Measurements from ENCODE around the gene HMGN1. TPM values are rescaled to one million over a fixed set of nuclear protein-coding genes. Genes with fewer than 3 reads are reported as not detected.

HMGN1 gene
- total and polyA plus RNA-seq, 4 donors: 34.6 to 92.3 (median 55.0) TPM

DNA sequence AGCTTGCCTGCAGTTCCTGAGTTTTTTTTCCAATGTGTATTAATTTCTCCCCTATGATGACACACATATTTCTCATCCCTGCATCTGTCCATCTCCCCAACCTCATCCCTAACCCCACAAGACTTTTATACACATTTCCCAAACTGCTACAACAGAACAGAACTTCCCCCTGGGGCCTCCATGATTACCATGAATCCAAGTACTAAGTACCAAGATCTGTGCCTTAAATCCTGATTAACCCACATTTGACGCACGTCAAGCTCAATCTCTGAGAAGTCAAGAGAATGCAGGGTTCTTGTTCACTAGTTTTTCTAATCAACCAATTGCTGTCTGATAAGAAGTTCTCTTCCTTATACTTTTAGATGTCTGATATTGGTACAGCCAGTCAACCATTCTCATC is 9.7 kb downstream of the HMGN1 start:
- no peak overlapping the region for H3K4me3 ChIP-seq (ENCODE audit: low read depth in 1 of 3, low read length in 3 of 3)
- peaks cover 5 to 20% (median 14%) of the 10 kb centered on the region in 4 donors for H3K36me3 ChIP-seq (ENCODE audit: control insufficient read depth in 4 of 4, insufficient read depth in 3 of 4, low read depth in 1 of 4, low read length in 3 of 4)
- no peak for TF ChIP-seq GABPA (IDR thresholded peaks at IDR 0.05 in 1 of 2, conservative IDR thresholded peaks at IDR 0.05 in 1 of 2)
- TF ChIP-seq, protein P1, sequence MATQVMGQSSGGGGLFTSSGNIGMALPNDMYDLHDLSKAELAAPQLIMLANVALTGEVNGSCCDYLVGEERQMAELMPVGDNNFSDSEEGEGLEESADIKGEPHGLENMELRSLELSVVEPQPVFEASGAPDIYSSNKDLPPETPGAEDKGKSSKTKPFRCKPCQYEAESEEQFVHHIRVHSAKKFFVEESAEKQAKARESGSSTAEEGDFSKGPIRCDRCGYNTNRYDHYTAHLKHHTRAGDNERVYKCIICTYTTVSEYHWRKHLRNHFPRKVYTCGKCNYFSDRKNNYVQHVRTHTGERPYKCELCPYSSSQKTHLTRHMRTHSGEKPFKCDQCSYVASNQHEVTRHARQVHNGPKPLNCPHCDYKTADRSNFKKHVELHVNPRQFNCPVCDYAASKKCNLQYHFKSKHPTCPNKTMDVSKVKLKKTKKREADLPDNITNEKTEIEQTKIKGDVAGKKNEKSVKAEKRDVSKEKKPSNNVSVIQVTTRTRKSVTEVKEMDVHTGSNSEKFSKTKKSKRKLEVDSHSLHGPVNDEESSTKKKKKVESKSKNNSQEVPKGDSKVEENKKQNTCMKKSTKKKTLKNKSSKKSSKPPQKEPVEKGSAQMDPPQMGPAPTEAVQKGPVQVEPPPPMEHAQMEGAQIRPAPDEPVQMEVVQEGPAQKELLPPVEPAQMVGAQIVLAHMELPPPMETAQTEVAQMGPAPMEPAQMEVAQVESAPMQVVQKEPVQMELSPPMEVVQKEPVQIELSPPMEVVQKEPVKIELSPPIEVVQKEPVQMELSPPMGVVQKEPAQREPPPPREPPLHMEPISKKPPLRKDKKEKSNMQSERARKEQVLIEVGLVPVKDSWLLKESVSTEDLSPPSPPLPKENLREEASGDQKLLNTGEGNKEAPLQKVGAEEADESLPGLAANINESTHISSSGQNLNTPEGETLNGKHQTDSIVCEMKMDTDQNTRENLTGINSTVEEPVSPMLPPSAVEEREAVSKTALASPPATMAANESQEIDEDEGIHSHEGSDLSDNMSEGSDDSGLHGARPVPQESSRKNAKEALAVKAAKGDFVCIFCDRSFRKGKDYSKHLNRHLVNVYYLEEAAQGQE (IDR thresholded peaks at IDR 0.05): no peak
- no peak overlapping the region for H3K27ac ChIP-seq (ENCODE audit: low read depth in 1 of 2, low read length in 2 of 2)
- WGBS: 95% methylated on average over 2 of the region's 2 CpGs
- H3K4me1 ChIP-seq (ENCODE audit: control insufficient read depth in 4 of 4, insufficient read depth in 4 of 4, low read length in 3 of 4): peaks cover 0 to 2% (median 0%) of the 10 kb centered on the region in 4 donors
- H3K9me3 ChIP-seq (ENCODE audit: control insufficient read depth in 4 of 4, low read length in 3 of 4): no peaks in the 10 kb centered on the region
- H3K27me3 ChIP-seq (ENCODE audit: control insufficient read depth in 4 of 4, insufficient read depth in 4 of 4, low read length in 3 of 4): no peaks in the 10 kb centered on the region
- H3K9ac ChIP-seq (ENCODE audit: low read depth in 1 of 2, low read length in 2 of 2): no peak overlapping the region
- no peak for DNase-seq (ENCODE audit: low spot score)

DNA sequence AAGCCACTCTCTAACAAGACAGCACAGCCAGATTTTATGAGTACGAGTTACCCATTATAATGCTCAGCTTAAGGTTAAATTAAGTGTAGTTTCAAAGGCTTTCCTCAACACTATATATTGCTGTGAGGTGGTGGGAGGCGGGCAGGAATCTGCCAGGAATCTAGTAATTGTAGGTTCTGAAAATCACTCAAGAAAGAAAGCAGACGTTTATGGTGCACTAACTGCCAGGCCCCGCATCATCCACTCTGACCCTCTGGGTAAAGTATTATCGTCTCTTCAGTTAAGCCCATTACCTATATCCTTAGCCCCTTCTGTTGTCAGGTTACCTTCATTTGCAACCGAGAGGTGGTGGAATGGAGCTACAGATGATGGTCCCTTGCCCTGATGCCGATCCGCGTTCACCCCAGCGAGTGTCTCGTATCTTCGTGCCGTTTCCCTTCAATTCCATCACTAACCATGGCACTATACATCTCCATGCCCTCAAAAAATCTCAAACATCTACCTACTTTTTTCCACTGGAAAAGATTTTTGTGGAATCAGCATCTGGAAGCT is 12.4 kb downstream of the HMGN1 start:
- Histone ChIP-seq H3K4me3 (ENCODE audit: low read depth in 1 of 3, low read length in 3 of 3) (no peak overlapping the region), H3K27me3 (ENCODE audit: control insufficient read depth in 4 of 4, insufficient read depth in 4 of 4, low read length in 3 of 4) (no peaks in the 10 kb centered on the region), H3K4me1 (ENCODE audit: control insufficient read depth in 4 of 4, insufficient read depth in 4 of 4, low read length in 3 of 4) (no peaks in the 10 kb centered on the region), H3K9ac (ENCODE audit: low read depth in 1 of 2, low read length in 2 of 2) (no peak overlapping the region), H3K9me3 (ENCODE audit: control insufficient read depth in 4 of 4, low read length in 3 of 4) (no peaks in the 10 kb centered on the region), H3K27ac (ENCODE audit: low read depth in 1 of 2, low read length in 2 of 2) (no peak overlapping the region), H3K36me3 (ENCODE audit: control insufficient read depth in 4 of 4, insufficient read depth in 3 of 4, low read depth in 1 of 4, low read length in 3 of 4) (peaks cover 0 to 7% (median 4%) of the 10 kb centered on the region in 4 donors)
- WGBS: 79% methylated on average over 13 of the region's 13 CpGs
- TF ChIP-seq JUND (IDR thresholded peaks at IDR 0.05): no peak
- no peak for TF ChIP-seq YY1 (IDR thresholded peaks at IDR 0.05)
- TF ChIP-seq, protein P2, sequence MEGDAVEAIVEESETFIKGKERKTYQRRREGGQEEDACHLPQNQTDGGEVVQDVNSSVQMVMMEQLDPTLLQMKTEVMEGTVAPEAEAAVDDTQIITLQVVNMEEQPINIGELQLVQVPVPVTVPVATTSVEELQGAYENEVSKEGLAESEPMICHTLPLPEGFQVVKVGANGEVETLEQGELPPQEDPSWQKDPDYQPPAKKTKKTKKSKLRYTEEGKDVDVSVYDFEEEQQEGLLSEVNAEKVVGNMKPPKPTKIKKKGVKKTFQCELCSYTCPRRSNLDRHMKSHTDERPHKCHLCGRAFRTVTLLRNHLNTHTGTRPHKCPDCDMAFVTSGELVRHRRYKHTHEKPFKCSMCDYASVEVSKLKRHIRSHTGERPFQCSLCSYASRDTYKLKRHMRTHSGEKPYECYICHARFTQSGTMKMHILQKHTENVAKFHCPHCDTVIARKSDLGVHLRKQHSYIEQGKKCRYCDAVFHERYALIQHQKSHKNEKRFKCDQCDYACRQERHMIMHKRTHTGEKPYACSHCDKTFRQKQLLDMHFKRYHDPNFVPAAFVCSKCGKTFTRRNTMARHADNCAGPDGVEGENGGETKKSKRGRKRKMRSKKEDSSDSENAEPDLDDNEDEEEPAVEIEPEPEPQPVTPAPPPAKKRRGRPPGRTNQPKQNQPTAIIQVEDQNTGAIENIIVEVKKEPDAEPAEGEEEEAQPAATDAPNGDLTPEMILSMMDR (IDR thresholded peaks at IDR 0.05; ENCODE audit: low read depth, low read length, missing input control): no peak
- no peak for TF ChIP-seq RAD21 (IDR thresholded peaks at IDR 0.05)
- TF ChIP-seq, protein P3, sequence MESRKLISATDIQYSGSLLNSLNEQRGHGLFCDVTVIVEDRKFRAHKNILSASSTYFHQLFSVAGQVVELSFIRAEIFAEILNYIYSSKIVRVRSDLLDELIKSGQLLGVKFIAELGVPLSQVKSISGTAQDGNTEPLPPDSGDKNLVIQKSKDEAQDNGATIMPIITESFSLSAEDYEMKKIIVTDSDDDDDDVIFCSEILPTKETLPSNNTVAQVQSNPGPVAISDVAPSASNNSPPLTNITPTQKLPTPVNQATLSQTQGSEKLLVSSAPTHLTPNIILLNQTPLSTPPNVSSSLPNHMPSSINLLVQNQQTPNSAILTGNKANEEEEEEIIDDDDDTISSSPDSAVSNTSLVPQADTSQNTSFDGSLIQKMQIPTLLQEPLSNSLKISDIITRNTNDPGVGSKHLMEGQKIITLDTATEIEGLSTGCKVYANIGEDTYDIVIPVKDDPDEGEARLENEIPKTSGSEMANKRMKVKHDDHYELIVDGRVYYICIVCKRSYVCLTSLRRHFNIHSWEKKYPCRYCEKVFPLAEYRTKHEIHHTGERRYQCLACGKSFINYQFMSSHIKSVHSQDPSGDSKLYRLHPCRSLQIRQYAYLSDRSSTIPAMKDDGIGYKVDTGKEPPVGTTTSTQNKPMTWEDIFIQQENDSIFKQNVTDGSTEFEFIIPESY (IDR thresholded peaks at IDR 0.05): no peak
- TF ChIP-seq, protein P1 (IDR thresholded peaks at IDR 0.05): no peak
- TF ChIP-seq FOXA2 (IDR thresholded peaks at IDR 0.05): no peak
- TF ChIP-seq HNF4A (conservative IDR thresholded peaks at IDR 0.05): no peak
- no peak for TF ChIP-seq TAF1 (conservative IDR thresholded peaks at IDR 0.05)
- TF ChIP-seq NR2F2 (IDR thresholded peaks at IDR 0.05): no peak
- TF ChIP-seq, protein P4, sequence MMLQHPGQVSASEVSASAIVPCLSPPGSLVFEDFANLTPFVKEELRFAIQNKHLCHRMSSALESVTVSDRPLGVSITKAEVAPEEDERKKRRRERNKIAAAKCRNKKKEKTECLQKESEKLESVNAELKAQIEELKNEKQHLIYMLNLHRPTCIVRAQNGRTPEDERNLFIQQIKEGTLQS (IDR thresholded peaks at IDR 0.05): no peak
- no peak for TF ChIP-seq SP1 (IDR thresholded peaks at IDR 0.05)
- no peak for TF ChIP-seq HNF4G (IDR thresholded peaks at IDR 0.05)
- TF ChIP-seq, protein P5, sequence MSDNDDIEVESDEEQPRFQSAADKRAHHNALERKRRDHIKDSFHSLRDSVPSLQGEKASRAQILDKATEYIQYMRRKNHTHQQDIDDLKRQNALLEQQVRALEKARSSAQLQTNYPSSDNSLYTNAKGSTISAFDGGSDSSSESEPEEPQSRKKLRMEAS (IDR thresholded peaks at IDR 0.05): no peak
- no peak for TF ChIP-seq GABPA (IDR thresholded peaks at IDR 0.05 in 1 of 2, conservative IDR thresholded peaks at IDR 0.05 in 1 of 2)
- no peak for DNase-seq (ENCODE audit: low spot score)

All from liver (tissue), 9 donors.